ENCODE data around the gene SLC43A3.

SLC43A3 gene

DNA sequence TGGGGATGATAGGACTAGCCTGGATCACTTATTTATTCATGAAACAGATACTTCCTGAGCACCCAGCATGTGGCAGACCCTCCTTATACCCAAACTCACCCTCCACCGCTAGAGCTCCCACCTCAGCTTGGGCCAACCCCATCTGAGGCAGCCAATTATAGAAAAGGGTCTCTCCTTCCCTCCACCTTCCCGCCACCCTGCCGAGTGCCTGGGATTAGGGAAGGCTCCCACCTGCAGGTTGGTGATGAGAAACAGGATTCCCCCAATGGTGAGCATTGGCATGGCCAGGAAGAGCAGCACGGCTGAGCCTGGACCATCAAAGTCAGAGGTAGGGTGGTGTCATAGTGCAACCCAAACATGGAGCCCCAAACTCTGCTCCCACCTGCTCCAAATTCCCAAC is 5.9 kb downstream of the SLC43A3 start:
- Histone ChIP-seq H3K36me3 (peaks cover 64% of the 10 kb centered on the region), H3K9me3 (no peaks in the 10 kb centered on the region), H3K4me3 (ENCODE audit: low read depth in 1 of 2, low read length in 1 of 2) (no peak overlapping the region), H3K27ac (no peak overlapping the region), H3K4me1 (ENCODE audit: control insufficient read depth in 1 of 2, insufficient read depth in 1 of 2, low read depth in 1 of 2, low read length in 1 of 2) (peaks cover 23 to 24% of the 10 kb centered on the region in 2 experiments), H3K27me3 (no peaks in the 10 kb centered on the region)
- TF ChIP-seq, protein P1, sequence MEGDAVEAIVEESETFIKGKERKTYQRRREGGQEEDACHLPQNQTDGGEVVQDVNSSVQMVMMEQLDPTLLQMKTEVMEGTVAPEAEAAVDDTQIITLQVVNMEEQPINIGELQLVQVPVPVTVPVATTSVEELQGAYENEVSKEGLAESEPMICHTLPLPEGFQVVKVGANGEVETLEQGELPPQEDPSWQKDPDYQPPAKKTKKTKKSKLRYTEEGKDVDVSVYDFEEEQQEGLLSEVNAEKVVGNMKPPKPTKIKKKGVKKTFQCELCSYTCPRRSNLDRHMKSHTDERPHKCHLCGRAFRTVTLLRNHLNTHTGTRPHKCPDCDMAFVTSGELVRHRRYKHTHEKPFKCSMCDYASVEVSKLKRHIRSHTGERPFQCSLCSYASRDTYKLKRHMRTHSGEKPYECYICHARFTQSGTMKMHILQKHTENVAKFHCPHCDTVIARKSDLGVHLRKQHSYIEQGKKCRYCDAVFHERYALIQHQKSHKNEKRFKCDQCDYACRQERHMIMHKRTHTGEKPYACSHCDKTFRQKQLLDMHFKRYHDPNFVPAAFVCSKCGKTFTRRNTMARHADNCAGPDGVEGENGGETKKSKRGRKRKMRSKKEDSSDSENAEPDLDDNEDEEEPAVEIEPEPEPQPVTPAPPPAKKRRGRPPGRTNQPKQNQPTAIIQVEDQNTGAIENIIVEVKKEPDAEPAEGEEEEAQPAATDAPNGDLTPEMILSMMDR (IDR thresholded peaks at IDR 0.05), result no peak

DNA sequence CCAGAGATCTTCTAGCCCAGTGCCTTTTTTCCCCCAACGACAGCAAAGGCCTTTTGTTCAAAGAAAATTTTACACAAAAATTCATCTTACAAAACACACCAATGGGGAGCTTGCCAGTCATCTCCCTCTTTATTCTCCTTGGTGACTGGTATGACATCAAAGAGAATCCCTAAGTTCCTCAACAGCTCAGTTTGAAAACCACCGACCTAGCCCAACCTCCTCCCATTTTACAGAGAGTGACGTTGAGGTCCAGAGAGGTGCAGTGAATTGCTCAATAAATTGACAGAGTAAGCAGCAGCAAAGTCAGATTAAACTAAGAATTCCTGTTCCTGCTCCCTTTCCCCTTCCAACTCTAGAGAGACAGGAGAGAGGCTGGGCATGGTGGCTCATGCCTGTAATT is 7.8 kb downstream of the SLC43A3 start:
- no peak overlapping the region for H3K27ac ChIP-seq
- no peak overlapping the region for H3K4me3 ChIP-seq (ENCODE audit: low read depth in 1 of 2, low read length in 1 of 2)
- peaks cover 83% of the 10 kb centered on the region for H3K36me3 ChIP-seq
- TF ChIP-seq, protein P1 (IDR thresholded peaks at IDR 0.05), result no peak
- H3K9me3 ChIP-seq, result no peaks in the 10 kb centered on the region
- H3K4me1 ChIP-seq (ENCODE audit: control insufficient read depth in 1 of 2, insufficient read depth in 1 of 2, low read depth in 1 of 2, low read length in 1 of 2), result peaks cover 4 to 5% of the 10 kb centered on the region in 2 experiments
- H3K27me3 ChIP-seq, result no peaks in the 10 kb centered on the region

DNA sequence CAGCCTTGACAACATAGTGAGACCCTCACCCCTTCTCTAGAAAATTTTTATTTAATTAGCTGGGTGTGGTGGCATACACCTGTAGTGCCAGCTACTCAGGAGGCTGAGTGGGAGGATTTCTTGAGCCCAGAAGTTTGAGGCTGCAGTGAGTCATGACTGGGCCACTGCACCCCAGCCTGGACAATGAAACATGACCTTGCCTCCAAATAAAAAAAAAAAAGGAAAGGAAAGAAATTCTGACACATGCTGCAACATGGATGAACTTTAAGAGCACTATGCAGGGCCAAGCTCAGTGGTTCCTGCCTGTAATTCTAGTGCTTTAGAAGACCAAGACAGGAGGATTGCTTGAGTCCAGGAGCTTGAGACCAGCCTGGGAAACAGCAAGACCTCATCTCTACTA is 8.8 kb downstream of the SLC43A3 start:
- Histone ChIP-seq H3K27me3 (no peaks in the 10 kb centered on the region), H3K4me3 (ENCODE audit: low read depth in 1 of 2, low read length in 1 of 2) (no peak overlapping the region), H3K9me3 (no peaks in the 10 kb centered on the region), H3K4me1 (ENCODE audit: control insufficient read depth in 1 of 2, insufficient read depth in 1 of 2, low read depth in 1 of 2, low read length in 1 of 2) (no peaks in the 10 kb centered on the region), H3K36me3 (peaks cover 93% of the 10 kb centered on the region), H3K27ac (no peak overlapping the region)
- TF ChIP-seq, protein P1 (IDR thresholded peaks at IDR 0.05), result no peak

DNA sequence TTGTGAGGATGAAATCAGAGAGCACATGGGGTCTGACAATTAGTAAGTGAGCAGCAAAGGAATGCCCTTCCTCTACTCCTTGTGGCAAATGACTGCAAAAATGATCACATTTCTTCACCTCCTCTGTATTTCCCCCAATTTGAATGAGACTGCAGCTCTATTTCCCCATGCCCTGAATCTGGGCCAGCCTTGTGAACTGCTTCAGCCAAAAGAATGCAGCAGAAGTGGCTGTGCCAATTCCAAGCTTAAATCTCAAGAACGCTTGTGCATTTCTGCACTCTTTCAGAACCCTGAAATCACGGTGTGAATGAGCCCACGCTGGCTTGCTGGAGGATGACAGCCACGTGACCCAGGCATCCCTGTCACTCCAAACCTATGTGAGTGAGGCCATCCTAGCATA is 9.9 kb downstream of the SLC43A3 start:
- Histone ChIP-seq H3K4me3 (ENCODE audit: low read depth in 1 of 2, low read length in 1 of 2) (no peak overlapping the region), H3K27ac (no peak overlapping the region), H3K36me3 (peaks cover 94% of the 10 kb centered on the region), H3K27me3 (no peaks in the 10 kb centered on the region), H3K4me1 (ENCODE audit: control insufficient read depth in 1 of 2, insufficient read depth in 1 of 2, low read depth in 1 of 2, low read length in 1 of 2) (no peaks in the 10 kb centered on the region), H3K9me3 (no peaks in the 10 kb centered on the region)
- TF ChIP-seq, protein P1 (IDR thresholded peaks at IDR 0.05), result no peak

DNA sequence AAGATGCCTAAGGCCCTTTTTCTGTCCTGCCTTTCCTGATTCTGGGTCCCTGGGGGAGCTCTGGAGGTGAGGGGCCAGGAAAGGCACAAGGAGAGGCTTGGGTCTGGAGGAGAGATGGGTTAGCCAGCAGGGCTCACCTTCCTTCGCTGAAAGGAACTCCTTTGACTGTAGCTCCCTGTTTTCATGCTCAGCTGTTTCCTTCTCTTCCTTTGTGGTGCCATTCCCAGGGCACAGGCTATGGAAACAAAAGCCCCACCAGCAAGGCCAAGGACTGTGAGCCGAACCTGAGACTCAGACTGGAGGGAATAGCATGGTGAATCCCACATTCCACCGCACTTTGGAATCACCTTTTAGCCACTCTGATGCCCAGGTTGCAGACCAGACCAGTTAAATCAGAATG is 10.5 kb downstream of the SLC43A3 start:
- no peaks in the 10 kb centered on the region for H3K9me3 ChIP-seq
- H3K4me3 ChIP-seq (ENCODE audit: low read depth in 1 of 2, low read length in 1 of 2), result no peak overlapping the region
- peaks cover 91% of the 10 kb centered on the region for H3K36me3 ChIP-seq
- H3K4me1 ChIP-seq (ENCODE audit: control insufficient read depth in 1 of 2, insufficient read depth in 1 of 2, low read depth in 1 of 2, low read length in 1 of 2), result no peaks in the 10 kb centered on the region
- H3K27me3 ChIP-seq, result no peaks in the 10 kb centered on the region
- no peak overlapping the region for H3K27ac ChIP-seq
- TF ChIP-seq, protein P1 (IDR thresholded peaks at IDR 0.05), result no peak
